Endodermal cell (in vitro differentiated cells): ENCODE results near the gene HOXC6. TPM values are rescaled to one million over a fixed set of nuclear protein-coding genes. Genes with fewer than 3 reads are reported as not detected.

Experiments used
- DNase-seq: peaks from one replicate; pipeline ENCODE4 v3.0.0-alpha.2; 2017
- H3K27ac ChIP-seq: 2 replicates; pipeline ENCODE4 v1.5.1; 2013; ENCODE audit warnings: mild to moderate bottlenecking, low read depth, low read length, moderate library complexity
- H3K27me3 ChIP-seq: 2 replicates; pipeline ENCODE4 v1.6.1; 2013; ENCODE audit warnings: mild to moderate bottlenecking, low read length, moderate library complexity; ENCODE audit not compliant: insufficient read depth, control insufficient read depth, poor library complexity, severe bottlenecking
- H3K36me3 ChIP-seq: 2 replicates; pipeline ENCODE4 v1.7.0; 2013; ENCODE audit warnings: mild to moderate bottlenecking, low read length, moderate library complexity; ENCODE audit not compliant: control insufficient read depth, insufficient read depth
- H3K4me1 ChIP-seq: one replicate; pipeline ENCODE4 v1.7.0; 2013; ENCODE audit warnings: low read length; ENCODE audit not compliant: control insufficient read depth, insufficient read depth
- H3K4me3 ChIP-seq: 2 replicates; pipeline ENCODE4 v1.5.1; 2013; ENCODE audit warnings: mild to moderate bottlenecking, low read length, moderate library complexity
- H3K9ac ChIP-seq: 2 replicates; pipeline ENCODE4 v1.6.1; 2013; ENCODE audit warnings: mild to moderate bottlenecking, low read length, moderate library complexity; ENCODE audit not compliant: poor library complexity, severe bottlenecking; ENCODE audit errors: extremely low read depth
- H3K9me3 ChIP-seq: 2 replicates; pipeline ENCODE4 v1.6.1; 2013; ENCODE audit warnings: mild to moderate bottlenecking, low read length, moderate library complexity; ENCODE audit not compliant: control insufficient read depth
- H3K27ac Mint-ChIP-seq: 2 replicates; pipeline ENCODE4 v1.8.0; 2020; ENCODE audit warnings: mixed read lengths
- H3K27me3 Mint-ChIP-seq: 2 replicates; pipeline ENCODE4 v1.8.0; 2021; ENCODE audit warnings: mild to moderate bottlenecking, mixed read lengths; ENCODE audit not compliant: insufficient read depth
- H3K36me3 Mint-ChIP-seq: 2 replicates; pipeline ENCODE4 v1.8.0; 2020; ENCODE audit warnings: low read depth, mixed read lengths
- H3K4me1 Mint-ChIP-seq: 2 replicates; pipeline ENCODE4 v1.8.0; 2020; ENCODE audit warnings: mixed read lengths
- H3K4me3 Mint-ChIP-seq: 2 replicates; pipeline ENCODE4 v1.8.0; 2020; ENCODE audit warnings: mild to moderate bottlenecking, moderate library complexity, mixed read lengths
- H3K9me3 Mint-ChIP-seq: 2 replicates; pipeline ENCODE4 v1.8.0; 2020; ENCODE audit warnings: mild to moderate bottlenecking, mixed read lengths
- CTCF ChIP-seq: fragments of 200-600 bp; sonication (generic); conservative IDR thresholded peaks from 2 replicates; pipeline ENCODE4 v1.5.0; 2021; ENCODE audit warnings: antibody characterized with exemption, mild to moderate bottlenecking
- WGBS, 2 experiments: methylation state at CpG; one replicate each; pipeline versions ENCODE4 v1.1.5 to v1.1.7; 2013; ENCODE audit warnings: missing lambda C conversion rate in 2 of 2, mixed read lengths in 1 of 2; ENCODE audit not compliant: insufficient coverage in 1 of 2, insufficient read length in 1 of 2; 5-methylcytosine and 5-hydroxymethylcytosine counted together
- total RNA-seq, 2 donors: library from RNA; stranded (reverse); fragmentation: NEBNext Ultra II Directional in 1 of 2; extraction: Animal tissue kit (Norgen Biotek cat#: 25700) in 1 of 2; gene quantifications; 2 replicates in 1 of 2; 3 replicates in 1 of 2; pipeline ENCODE4 v1.2.1, GENCODE V29; 2021

Gene HOXC6
- total RNA-seq, 2 donors from 2014 or later = not detected

- H3K4me1 Mint-ChIP-seq = peaks cover 3% of the 10 kb centered on the region
- Histone ChIP-seq H3K36me3 (no peaks in the 10 kb centered on the region), H3K4me3 (no peak overlapping the region), H3K27me3 (peaks cover 100% of the 10 kb centered on the region), H3K27ac (no peak overlapping the region), H3K4me1 (no peaks in the 10 kb centered on the region), H3K9me3 (peaks cover 10% of the 10 kb centered on the region), H3K9ac (no peak overlapping the region)
- H3K9me3 Mint-ChIP-seq = peaks cover 9% of the 10 kb centered on the region
- WGBS, 2 experiments = 35 to 44% methylated on average over 4 to 6 of the region's 6 CpGs
- no peak overlapping the region for H3K27ac Mint-ChIP-seq
- no peak for DNase-seq
- H3K27me3 Mint-ChIP-seq = peaks cover 100% of the 10 kb centered on the region
- no peak overlapping the region for H3K4me3 Mint-ChIP-seq
- H3K36me3 Mint-ChIP-seq = no peaks in the 10 kb centered on the region
- no peak for TF ChIP-seq CTCF
Observed at GRCh38 chr12:54042970-54043853, 15.0 kb downstream of the HOXC6 start.

- Histone ChIP-seq H3K9me3 (peaks cover 10% of the 10 kb centered on the region), H3K36me3 (no peaks in the 10 kb centered on the region), H3K4me3 (no peak overlapping the region), H3K27me3 (peaks cover 100% of the 10 kb centered on the region), H3K27ac (no peak overlapping the region), H3K4me1 (no peaks in the 10 kb centered on the region), H3K9ac (no peak overlapping the region)
- Mint-ChIP-seq H3K4me3 (no peak overlapping the region), H3K36me3 (no peaks in the 10 kb centered on the region), H3K27me3 (peaks cover 100% of the 10 kb centered on the region), H3K27ac (no peak overlapping the region), H3K4me1 (peaks cover 3% of the 10 kb centered on the region), H3K9me3 (peaks cover 9% of the 10 kb centered on the region)
- TF ChIP-seq CTCF = no peak
- DNase-seq = no peak
- WGBS, 2 experiments = 13 to 43% methylated on average over 3 to 5 of the region's 5 CpGs
Observed at GRCh38 chr12:54044425-54045103, 16.3 kb downstream of the HOXC6 start.

- Histone ChIP-seq H3K27me3 (peaks cover 100% of the 10 kb centered on the region), H3K36me3 (no peaks in the 10 kb centered on the region), H3K27ac (no peak overlapping the region), H3K4me1 (no peaks in the 10 kb centered on the region), H3K9me3 (peaks cover 2% of the 10 kb centered on the region), H3K9ac (no peak overlapping the region), H3K4me3 (no peak overlapping the region)
- H3K36me3 Mint-ChIP-seq = no peaks in the 10 kb centered on the region
- no peak overlapping the region for H3K27ac Mint-ChIP-seq
- H3K9me3 Mint-ChIP-seq = peaks cover 3% of the 10 kb centered on the region
- peaks cover 100% of the 10 kb centered on the region for H3K27me3 Mint-ChIP-seq
- peaks cover 3% of the 10 kb centered on the region for H3K4me1 Mint-ChIP-seq
- no peak overlapping the region for H3K4me3 Mint-ChIP-seq
- TF ChIP-seq CTCF = no peak
- DNase-seq = no peak
Observed at GRCh38 chr12:54045401-54045800, 17.2 kb downstream of the HOXC6 start.
